Tibial artery (tissue), 4 donors: ENCODE results near the gene BCL11A.

ENCODE experiments used
- DNase-seq, 2 donors: peaks; one replicate each; pipeline ENCODE4 v3.0.0-alpha.2; 2019
- H3K27ac ChIP-seq, 2 donors: fragments of 200-600 bp; sonication (generic) in 1 of 2; 1 replicate in 1 of 2; 2 replicates in 1 of 2; pipeline ENCODE4 v1.5.1; 2018 to 2019; ENCODE audit warnings: mild to moderate bottlenecking in 1 of 2
- H3K27me3 ChIP-seq, 2 donors: fragments of 200-600 bp; sonication (generic) in 1 of 2; one replicate each; pipeline versions ENCODE4 v1.5.1 to v1.6.0; 2016 to 2019
- H3K36me3 ChIP-seq, 3 donors: fragments of 200-600 bp; sonication (generic) in 2 of 3; one replicate each; pipeline ENCODE4 v1.5.1; 2016 to 2019; ENCODE audit warnings: mild to moderate bottlenecking in 2 of 3
- H3K4me1 ChIP-seq, 4 donors: fragments of 200-600 bp; sonication (generic) in 2 of 4; 1 replicate in 3 of 4; 2 replicates in 1 of 4; pipeline ENCODE4 v1.5.1; 2016 to 2019
- H3K4me3 ChIP-seq, 2 donors: fragments of 200-600 bp; sonication (generic) in 1 of 2; 1 replicate in 1 of 2; 2 replicates in 1 of 2; pipeline ENCODE4 v1.5.1; 2018 to 2019; ENCODE audit warnings: mild to moderate bottlenecking in 2 of 2
- H3K9me3 ChIP-seq, 3 donors: fragments of 200-600 bp; sonication (generic) in 1 of 3; one replicate each; pipeline ENCODE4 v1.5.1; 2016 to 2019
- intact Hi-C: fragments of 100-400 bp; cut with DNase I; formaldehyde crosslinking; loops from one replicate; pipeline ENCODE4 v1.15.0; 2023; ENCODE audit warnings: low total_unique reads
- TF ChIP-seq, protein P1 (sequence below), 2 experiments: fragments of 200-600 bp in 1 of 2; fragments of 450-650 bp in 1 of 2; IDR thresholded peaks; one replicate each; pipeline ENCODE4 v1.5.1; 2017 to 2019; ENCODE audit warnings: antibody characterized with exemption in 2 of 2, mild to moderate bottlenecking in 1 of 2, moderate library complexity in 1 of 2

The BCL11A gene

DNA sequence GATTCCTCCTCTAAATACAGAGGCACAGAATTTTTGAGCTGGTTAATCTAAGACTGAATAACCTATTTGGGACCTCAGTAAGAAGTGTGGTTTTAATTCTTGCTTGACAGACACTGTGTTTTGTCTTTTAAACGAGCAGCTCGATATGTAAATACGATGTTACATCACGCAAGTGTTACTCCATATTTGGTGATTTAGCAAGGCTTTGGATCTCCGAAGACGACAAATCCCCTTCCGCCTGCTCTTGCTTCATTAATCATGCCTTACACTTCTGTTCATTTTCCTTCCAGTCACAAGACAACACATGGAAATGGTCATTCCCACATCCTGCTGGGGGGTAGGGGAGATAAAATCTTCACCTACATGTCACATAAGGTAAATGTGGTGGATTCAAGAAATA is 9.4 kb downstream of the BCL11A start:
- peaks cover 0 to 2% (median 1%) of the 10 kb centered on the region in 4 donors for H3K4me1 ChIP-seq
- H3K27ac ChIP-seq = no peak overlapping the region
- no peaks in the 10 kb centered on the region for H3K9me3 ChIP-seq
- H3K4me3 ChIP-seq = no peak overlapping the region
- TF ChIP-seq, protein P1, sequence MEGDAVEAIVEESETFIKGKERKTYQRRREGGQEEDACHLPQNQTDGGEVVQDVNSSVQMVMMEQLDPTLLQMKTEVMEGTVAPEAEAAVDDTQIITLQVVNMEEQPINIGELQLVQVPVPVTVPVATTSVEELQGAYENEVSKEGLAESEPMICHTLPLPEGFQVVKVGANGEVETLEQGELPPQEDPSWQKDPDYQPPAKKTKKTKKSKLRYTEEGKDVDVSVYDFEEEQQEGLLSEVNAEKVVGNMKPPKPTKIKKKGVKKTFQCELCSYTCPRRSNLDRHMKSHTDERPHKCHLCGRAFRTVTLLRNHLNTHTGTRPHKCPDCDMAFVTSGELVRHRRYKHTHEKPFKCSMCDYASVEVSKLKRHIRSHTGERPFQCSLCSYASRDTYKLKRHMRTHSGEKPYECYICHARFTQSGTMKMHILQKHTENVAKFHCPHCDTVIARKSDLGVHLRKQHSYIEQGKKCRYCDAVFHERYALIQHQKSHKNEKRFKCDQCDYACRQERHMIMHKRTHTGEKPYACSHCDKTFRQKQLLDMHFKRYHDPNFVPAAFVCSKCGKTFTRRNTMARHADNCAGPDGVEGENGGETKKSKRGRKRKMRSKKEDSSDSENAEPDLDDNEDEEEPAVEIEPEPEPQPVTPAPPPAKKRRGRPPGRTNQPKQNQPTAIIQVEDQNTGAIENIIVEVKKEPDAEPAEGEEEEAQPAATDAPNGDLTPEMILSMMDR (IDR thresholded peaks at IDR 0.05) = no peak
- DNase-seq = no peak
- H3K27me3 ChIP-seq = peaks cover 0 to 57% of the 10 kb centered on the region in 2 donors
- intact Hi-C loops = no loop called here
- no peaks in the 10 kb centered on the region for H3K36me3 ChIP-seq

DNA sequence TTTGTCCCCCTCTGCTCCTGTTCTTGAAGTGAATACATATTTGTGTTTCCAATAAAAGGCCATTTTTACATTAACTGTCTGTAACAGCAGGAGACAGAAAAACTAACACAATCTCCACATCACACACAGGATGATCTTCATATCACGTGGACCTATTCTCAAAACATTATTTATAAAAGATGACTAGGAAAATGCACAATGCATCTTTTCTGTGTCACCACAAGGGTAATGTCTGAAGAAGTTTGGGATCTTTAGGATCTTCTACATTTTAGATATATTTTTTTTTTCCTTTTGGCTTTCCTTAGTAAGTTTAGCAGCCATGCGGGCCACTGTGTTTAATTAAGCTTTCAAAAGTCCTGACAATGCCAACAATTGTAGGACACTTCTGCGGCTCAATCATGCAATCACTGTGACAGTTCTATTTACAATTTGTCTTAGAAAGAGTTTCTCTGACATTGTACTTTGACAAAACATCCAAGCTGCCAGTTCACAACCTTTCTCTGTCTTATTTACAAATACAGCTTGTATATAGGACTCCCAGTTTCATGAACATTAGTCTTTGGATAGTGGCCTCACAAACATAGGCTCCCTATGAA is 12.3 kb downstream of the BCL11A start:
- Histone ChIP-seq H3K4me3 (no peak overlapping the region), H3K4me1 (no peaks in the 10 kb centered on the region), H3K36me3 (no peaks in the 10 kb centered on the region), H3K27me3 (peaks cover 0 to 50% of the 10 kb centered on the region in 2 donors), H3K27ac (no peak overlapping the region), H3K9me3 (no peaks in the 10 kb centered on the region)
- intact Hi-C loops = no loop called here
- no peak for DNase-seq
- TF ChIP-seq, protein P1 (IDR thresholded peaks at IDR 0.05) = no peak

DNA sequence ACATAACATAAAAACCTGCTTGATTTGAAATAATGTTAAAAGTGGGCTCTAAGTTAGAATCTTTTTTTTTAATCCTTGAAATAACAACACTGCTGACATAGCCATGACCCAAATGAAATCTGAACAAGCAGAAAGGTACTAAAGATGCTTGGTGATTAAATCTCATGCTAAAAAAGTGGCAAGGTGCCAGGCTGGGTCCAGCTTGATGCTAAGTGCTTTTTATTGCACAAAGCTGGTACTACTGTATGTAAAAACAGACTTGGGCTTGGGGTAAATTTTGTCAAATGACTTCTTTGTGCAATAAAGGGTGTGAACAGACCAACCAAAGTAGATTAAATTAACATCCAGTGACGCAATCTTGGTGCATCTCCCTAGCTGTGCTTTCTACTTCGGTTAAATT is 13.4 kb downstream of the BCL11A start:
- intact Hi-C loops = no loop called here
- DNase-seq = no peak
- Histone ChIP-seq H3K4me3 (no peak overlapping the region), H3K9me3 (no peaks in the 10 kb centered on the region), H3K27ac (no peak overlapping the region), H3K36me3 (no peaks in the 10 kb centered on the region), H3K4me1 (no peaks in the 10 kb centered on the region), H3K27me3 (peaks cover 0 to 39% of the 10 kb centered on the region in 2 donors)
- TF ChIP-seq, protein P1 (IDR thresholded peaks at IDR 0.05) = no peak

DNA sequence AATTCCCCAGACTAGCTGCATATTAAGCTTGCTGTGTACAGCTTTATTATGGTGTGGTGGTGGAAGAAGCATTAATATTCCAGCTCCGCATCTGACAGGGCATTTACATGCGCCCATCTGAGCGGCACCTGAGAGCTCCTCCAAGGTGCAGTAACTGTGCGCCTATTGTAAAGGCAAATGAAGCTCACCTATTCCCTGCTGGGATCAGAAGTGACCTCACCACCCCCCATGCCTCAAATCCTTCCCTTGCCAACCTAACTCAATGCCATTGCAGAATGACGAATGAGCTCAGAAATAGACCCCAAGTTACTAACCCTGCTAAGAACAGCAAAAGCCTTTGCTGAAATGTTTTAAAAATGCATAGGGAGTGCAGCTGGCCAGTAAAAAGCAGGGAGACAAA is 14.3 kb downstream of the BCL11A start:
- H3K9me3 ChIP-seq = no peaks in the 10 kb centered on the region
- peaks cover 0 to 35% of the 10 kb centered on the region in 2 donors for H3K27me3 ChIP-seq
- no peaks in the 10 kb centered on the region for H3K4me1 ChIP-seq
- intact Hi-C loops = no loop called here
- no peak overlapping the region for H3K4me3 ChIP-seq
- TF ChIP-seq, protein P1 (IDR thresholded peaks at IDR 0.05) = no peak
- H3K27ac ChIP-seq = no peak overlapping the region
- H3K36me3 ChIP-seq = no peaks in the 10 kb centered on the region
- no peak for DNase-seq

DNA sequence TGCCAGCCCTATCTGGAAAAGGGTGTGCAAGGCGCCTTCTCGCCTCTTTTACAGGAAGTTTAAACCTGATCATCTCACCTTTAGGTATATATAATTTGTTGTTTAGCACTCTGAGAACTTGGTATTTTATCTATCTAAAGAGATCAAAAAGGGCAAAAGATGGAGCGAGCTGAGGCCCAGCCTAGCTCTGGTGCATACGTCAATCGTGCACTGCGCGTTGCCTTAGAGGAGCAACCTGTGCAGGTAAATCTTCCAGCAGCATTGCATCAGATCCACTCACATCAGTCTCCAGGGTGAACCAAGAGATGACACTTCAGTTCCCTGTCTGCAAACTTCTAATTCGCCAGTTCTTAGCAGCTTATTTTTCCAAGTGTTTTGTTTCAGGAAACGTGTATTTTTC is 15.4 kb downstream of the BCL11A start:
- H3K27ac ChIP-seq = no peak overlapping the region
- DNase-seq = no peak
- no peak overlapping the region for H3K4me3 ChIP-seq
- peaks cover 0 to 34% of the 10 kb centered on the region in 2 donors for H3K27me3 ChIP-seq
- H3K36me3 ChIP-seq = no peaks in the 10 kb centered on the region
- TF ChIP-seq, protein P1 (IDR thresholded peaks at IDR 0.05) = no peak
- H3K9me3 ChIP-seq = no peaks in the 10 kb centered on the region
- no peaks in the 10 kb centered on the region for H3K4me1 ChIP-seq
- intact Hi-C loops = no loop called here

DNA sequence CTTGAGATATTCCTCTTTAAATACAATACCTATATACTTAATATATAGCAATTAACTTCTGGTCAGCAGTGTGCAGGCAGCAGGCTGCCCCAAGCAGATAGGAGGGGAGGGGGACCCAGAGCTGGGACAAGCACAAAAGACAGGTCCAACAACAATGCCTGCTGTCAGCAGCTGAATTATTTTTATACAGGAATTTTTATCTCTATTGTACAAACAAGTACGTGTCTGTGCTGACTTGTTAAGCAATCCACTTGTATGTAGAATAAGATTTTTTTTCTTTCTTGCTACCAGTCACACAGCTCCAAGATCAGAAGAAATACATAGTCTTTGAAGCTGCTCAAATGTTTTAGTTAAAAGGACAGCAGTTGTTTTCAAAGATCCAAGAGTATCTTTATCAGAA is 16.7 kb downstream of the BCL11A start:
- no peak for DNase-seq
- Histone ChIP-seq H3K27ac (no peak overlapping the region), H3K9me3 (no peaks in the 10 kb centered on the region), H3K4me1 (no peaks in the 10 kb centered on the region), H3K27me3 (peaks cover 0 to 36% of the 10 kb centered on the region in 2 donors), H3K4me3 (no peak overlapping the region), H3K36me3 (no peaks in the 10 kb centered on the region)
- TF ChIP-seq, protein P1 (IDR thresholded peaks at IDR 0.05) = no peak
- intact Hi-C loops = no loop called here
